ENCODE data around the gene FREY1.
"Not testable (repeated sequence)": the region's sequence is repeated elsewhere in the genome, so short reads cannot be mapped to it uniquely, and the experiment has no call there.

FREY1 gene

DNA sequence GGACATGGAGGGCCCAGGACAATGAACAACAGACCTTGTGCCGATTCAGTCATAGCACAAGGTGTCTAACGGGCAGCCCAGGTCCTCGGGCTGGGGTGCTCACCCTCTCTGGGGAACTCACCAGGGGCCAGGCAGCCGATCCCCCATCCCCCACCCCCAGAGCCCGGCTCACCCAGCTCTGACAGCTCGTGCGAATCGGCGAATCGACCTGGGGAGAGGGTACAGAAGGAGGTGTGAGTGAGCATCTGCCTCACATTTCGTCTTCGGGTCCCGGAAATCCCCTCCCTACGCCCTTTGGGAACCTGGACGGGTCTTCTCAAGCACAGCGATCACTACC lies 10.2 kb upstream of the FREY1 start:
- H3K4me3 ChIP-seq (ENCODE audit: low read depth, low read length), result peak overlapping the region; percentile 91

DNA sequence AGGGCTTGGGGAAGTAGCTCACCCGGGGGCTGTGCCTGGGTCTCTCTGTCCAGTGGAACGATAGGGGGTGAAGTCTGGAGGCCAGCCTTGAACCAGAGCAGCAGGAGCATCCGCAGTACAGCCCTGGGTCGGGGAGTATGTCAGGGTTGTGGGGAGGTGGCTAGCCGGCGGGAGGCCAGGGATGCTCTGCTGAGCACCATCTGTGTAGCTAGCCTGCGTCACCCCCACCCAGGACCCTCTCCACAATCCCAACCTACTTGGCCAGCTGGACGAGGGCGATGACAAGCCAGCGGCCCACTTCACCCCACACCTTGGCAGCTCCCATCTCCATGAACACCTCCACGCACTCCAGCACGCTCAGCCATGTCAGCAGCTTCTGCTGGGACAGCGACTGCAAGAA lies 8.4 kb upstream of the FREY1 start:
- no peak overlapping the region for H3K4me3 ChIP-seq (ENCODE audit: low read depth, low read length)

DNA sequence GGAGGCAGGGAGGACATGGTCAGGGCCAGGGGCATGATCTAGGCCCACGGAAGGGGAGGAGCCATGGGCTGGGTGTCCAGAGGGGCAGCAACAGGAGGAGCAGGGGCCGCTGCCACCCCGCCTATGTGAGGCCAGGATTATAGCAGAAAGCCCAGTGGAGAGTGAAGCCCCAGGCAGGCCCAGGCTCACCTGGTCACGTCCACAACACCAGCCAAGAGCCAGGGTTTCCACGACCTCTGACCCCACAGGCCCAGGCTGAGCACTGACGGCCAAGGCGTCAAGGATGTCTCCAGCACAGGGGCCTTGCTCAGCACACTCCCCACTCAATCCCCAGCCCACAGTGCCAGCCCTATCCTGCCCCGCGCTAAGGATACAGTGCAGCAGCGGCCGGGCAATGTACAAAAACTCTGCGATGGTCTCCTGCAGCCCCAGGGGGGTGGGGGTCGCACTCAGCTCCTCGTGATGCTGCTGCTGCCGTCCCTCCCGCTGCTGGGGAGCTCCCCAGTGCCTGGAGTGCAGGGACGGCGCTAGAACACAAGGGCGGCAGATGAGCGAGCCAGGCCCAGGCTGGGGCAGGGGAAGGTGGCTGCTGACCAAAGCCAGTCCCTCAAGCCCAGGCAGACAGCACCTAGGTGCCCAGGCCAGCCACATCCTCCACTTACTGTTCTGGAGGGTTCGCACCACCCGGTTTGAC lies 7.0 kb upstream of the FREY1 start:
- no peak overlapping the region for H3K4me3 ChIP-seq (ENCODE audit: low read depth, low read length)

DNA sequence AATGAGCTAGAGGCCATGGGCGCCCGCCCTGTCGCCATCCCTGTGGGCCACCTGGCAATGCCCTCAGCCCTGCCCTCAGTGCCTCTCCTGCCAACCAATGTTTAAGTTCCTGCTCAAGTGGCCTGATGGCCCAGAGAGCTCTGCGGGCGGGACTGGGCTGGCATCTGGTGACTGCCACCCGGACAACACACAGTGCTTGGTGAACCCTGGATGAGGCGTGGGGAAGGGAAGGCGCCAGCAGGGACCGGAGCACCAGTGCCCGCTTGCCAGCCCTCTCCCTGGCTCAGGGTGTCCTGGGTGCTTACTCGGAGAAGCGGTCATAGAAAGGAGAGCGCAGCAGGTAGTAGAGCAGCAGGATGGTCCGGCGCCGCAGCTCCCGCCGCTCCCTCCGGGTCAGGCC lies 6.4 kb upstream of the FREY1 start:
- H3K4me3 ChIP-seq (ENCODE audit: low read depth, low read length), result no peak overlapping the region

DNA sequence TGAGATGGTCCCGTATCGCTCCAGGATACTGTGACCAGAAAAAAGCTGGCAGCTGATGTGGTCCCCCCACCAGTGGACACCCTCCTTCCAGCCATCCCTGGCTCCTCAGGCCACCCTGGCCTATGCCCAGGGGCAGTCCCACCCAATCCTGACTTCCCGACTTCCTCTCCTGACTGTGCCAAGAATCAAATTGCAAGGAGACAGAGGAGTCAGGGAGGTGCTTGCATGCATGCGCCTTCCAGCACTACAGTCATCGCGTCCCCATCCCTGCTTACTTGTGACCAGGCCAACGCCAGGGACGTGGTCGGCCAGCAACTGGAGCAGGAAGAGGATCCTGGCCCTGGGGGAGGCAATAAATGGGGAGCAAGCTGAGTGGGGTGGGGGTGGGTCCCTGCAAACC lies 3.6 kb upstream of the FREY1 start:
- H3K4me3 ChIP-seq (ENCODE audit: low read depth, low read length), result no peak overlapping the region

DNA sequence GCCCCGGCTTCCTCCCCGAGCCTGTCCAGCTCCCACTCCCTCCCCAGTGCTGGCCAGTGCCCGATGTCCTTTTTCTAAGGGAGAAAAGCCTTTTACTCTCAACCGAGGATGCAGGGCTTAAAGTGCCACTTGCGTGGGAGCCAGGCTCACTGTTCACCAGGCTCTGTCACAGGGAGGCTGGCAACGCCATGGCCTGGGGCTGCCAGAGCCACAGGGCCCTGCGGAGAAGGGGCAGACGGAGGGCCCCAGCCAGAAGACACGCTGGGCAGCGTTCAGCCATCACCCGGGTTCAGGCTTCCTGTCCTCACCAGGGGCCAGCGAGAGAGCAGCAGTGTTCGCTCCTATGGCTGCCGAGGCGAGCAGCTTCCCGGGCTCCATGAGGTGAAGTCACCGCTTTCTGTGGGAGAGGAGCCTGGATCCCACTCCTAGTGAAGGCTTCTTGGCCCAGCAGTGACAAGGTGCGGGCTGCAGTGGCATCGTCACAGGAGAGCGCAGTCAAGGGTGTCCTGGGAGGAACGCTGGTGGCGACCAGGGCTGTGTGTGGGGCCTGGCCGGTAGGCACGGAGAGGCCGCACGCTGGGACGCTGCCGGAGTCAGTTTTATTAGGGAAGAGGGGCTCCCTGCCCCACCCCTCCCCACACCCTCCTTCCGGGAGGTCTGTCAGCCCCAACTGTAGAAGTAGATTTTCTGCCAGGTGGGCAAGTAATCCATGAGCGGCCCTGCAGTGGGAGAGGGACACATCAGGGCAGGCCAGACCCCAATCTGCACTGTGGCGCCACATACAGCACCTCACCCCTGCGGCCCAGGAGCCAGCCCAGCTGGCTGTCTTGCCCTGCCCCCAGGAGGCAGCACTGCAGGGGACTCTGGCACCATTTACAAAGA lies 2.8 kb upstream of the FREY1 start:
- H3K4me3 ChIP-seq (ENCODE audit: low read depth, low read length), result no peak overlapping the region

DNA sequence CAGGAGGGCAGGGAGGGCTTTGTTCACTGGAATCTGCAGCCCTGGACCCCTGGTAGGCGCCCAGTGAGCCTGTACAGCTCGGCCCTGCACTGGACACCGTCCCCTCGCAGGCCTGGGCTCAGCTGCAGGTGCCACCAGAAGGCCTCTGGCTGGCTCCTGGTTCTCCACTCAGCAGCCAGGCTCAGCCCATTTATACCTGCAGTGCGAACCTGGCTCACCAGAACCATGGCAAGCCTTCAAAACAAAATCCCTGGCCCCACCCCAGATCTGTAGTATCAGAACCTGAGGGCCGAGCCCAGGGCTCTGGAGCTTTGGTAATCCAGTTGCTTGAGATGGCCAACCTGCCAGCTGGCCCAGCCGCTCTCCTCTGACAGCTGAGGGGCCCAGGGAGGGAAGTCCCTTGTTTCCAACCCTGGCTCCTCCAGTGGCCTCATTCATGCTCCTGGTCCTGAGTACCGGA lies 870 bp upstream of the FREY1 start:
- H3K4me3 ChIP-seq (ENCODE audit: low read depth, low read length), result no peak overlapping the region

DNA sequence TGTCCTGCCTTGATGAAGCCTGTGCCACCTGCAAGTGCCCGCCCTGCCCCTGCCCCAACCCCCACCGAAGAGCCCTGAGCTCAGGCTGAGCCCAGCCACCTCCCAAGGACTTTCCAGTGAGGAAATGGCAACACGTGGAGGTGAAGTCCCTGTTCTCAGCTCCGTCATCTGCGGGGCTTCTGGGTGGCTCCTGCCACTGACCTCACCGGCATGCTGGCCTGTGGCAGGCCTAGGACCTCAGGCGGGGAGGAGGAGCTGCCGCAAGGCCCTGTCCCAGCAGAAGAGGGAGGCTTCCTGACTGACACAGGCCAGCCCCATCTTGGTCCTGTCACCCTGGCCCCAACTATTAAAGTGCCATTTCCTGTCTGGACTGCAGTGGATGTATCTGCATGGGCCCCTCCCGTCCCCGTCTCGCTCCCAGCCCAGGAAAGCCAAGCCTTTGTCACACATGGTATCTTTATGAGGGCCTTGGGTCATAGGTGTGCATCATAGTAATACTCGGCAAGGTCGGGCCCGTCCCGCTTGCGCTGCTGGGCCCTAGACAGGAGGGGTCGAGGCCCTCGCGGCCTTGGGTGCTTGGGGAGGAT lies 882 bp downstream of the FREY1 start:
- H3K4me3 ChIP-seq (ENCODE audit: low read depth, low read length), result no peak overlapping the region

DNA sequence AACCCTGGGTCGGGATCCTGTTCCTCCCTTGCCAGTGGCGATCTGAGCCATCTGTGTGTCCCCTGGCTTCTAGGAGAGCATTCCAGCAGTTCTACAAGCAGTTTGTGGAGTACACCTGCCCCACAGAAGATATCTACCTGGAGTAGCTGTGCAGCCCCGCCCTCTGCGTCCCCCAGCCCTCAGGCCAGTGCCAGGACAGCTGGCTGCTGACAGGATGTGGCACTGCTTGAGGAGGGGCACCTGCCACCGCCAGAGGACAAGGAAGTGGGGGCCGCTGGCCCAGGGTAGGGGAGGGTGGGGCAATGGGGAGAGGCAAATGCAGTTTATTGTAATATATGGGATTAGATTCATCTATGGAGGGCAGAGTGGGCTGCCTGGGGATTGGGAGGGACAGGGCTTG lies 1.5 kb downstream of the FREY1 start:
- not testable (repeated sequence) for H3K4me3 ChIP-seq (ENCODE audit: low read depth, low read length)

DNA sequence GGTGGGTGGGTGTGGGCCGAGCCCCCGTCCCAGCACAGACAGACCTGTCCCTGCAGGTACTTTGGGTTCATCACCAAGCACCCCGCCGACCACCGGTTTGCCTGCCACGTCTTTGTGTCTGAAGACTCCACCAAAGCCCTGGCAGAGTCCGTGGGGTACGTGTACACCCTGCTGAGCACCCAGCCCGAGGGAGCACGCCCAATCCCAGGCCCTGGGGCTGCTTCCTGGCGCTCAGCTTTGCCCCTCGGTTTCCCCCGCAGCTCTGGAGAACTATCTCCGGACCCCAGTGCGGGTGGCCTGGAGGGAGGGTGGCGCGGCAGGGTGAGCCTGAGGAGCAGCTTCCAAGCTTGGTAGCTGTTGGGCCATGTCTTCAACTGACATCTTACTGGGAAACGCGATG lies 2.0 kb downstream of the FREY1 start:
- no peak overlapping the region for H3K4me3 ChIP-seq (ENCODE audit: low read depth, low read length)

DNA sequence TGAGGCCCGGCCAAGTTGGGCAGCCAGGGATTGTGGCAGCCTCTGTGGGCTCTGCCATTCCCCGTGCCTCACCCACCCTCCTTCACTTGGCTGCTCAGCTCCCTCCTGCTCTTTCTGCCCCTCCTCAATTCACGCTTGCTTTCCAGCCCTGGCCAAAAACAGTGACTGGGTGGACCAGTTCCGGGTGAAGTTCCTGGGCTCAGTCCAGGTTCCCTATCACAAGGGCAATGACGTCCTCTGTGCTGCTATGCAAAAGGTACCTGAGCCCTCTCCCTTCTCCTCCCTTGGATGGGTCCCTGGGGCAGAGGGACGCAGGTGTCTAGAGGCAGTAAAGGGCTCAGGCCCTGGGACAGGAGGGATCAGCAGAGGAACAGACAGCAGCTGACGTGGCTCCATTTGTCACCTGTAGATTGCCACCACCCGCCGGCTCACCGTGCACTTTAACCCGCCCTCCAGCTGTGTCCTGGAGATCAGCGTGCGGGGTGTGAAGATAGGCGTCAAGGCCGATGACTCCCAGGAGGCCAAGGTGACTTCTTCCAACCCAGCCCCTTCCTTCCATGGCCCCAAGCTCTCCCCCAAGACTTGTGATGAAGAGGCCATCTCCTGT lies 2.7 kb downstream of the FREY1 start:
- H3K4me3 ChIP-seq (ENCODE audit: low read depth, low read length), result no peak overlapping the region

DNA sequence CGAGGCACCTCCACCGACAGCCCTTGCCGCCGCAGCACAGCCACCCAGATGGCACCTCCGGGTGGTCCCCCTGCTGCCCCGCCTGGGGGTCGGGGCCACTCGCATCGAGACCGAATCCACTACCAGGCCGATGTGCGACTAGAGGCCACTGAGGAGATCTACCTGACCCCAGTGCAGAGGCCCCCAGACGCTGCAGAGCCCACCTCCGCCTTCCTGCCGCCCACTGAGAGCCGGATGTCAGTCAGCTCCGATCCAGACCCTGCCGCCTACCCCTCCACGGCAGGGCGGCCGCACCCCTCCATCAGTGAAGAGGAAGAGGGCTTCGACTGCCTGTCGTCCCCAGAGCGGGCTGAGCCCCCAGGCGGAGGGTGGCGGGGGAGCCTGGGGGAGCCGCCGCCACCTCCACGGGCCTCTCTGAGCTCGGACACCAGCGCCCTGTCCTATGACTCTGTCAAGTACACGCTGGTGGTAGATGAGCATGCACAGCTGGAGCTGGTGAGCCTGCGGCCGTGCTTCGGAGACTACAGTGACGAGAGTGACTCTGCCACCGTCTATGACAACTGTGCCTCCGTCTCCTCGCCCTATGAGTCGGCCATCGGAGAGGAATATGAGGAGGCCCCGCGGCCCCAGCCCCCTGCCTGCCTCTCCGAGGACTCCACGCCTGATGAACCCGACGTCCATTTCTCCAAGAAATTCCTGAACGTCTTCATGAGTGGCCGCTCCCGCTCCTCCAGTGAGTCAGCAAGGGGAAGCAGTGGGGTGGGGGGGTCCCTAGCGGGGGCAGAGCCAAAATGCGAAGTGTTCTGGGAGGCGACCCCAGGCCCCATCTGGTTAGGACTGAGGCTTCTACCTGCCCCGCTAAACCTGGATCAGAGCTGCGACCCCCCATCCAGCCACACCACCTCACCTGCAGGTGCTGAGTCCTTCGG lies 4.4 kb downstream of the FREY1 start:
- H3K4me3 ChIP-seq (ENCODE audit: low read depth, low read length), result no peak overlapping the region

DNA sequence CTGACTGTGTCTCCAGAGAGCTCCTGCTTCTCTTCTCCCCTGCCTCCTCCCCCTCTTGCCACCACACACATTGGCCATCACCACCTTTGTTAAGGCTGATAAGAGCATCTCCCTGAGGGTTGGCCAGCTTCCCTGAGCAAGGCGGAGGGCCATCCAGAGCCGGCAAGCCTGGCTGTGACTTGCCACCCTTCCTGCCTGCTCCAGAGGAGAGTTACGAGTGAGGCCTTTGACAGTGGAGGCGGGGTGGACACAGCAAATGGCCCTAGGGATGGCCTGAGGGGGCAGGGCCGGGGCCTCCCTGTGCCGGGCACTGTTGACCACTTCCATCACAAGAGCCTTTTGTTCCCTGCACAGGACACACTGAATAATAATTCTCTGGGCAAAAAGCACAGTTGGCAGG lies 5.4 kb downstream of the FREY1 start:
- H3K4me3 ChIP-seq (ENCODE audit: low read depth, low read length), result no peak overlapping the region

DNA sequence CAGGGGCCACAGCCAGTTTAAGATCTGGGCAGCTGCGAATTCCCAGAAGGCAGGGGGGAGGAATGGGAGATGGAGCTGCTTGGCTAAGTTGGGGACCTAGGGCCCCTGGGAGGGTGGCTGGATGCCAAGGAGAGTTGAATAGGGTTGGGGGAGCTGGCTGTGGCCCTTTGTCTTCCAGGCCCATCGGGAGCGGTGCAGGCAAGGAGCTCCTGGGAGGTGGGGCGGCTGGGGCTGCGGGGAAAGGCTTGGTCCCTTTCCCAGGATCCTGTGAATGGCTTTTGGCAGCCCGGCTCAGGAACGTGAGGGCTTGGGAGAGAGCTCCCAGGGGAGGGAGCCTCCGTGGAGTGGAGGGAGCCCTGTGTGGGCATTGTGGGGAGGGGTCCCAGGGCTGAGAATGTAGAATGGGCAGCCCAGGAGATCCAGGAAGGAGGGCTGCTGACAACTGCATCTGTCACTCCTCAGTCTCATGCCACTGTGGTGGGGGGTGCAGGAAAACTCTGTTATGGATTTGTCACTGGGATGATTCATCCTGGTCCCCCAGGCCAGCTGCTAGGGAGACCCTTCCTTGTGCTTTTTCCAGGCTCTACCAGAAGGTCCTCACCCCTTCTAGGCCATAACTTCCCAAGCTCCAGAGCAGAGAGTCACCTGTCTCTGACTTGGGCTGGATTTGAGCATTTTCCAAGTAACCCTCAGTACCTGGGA lies 6.0 kb downstream of the FREY1 start:
- H3K4me3 ChIP-seq (ENCODE audit: low read depth, low read length), result peak overlapping the region; percentile 24

DNA sequence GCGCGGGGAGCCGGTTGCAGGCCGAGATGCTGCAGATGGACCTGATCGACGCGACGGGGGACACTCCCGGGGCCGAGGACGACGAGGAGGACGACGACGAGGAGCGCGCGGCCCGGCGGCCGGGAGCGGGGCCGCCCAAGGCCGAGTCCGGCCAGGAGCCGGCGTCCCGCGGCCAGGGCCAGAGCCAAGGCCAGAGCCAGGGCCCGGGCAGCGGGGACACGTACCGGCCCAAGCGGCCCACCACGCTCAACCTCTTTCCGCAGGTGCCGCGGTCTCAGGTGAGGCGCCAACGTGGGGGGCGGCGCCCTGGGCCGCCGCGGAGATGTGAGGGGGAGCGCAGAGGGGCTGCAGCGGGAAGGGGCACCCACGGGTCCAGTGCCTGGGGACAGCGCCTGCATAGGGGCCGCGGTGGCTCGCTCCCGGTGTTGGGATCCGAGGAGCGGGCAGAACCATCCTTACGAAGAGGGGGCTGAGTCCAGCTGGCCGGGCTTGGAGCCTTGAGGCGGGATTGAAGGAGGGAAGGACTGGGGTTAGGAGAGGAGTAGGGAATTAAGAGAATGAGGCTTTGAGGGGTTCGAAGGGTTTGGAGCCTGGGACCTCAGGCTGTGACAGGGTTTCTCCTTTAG lies 6.8 kb downstream of the FREY1 start:
- peak overlapping the region; percentile 24 for H3K4me3 ChIP-seq (ENCODE audit: low read depth, low read length)

DNA sequence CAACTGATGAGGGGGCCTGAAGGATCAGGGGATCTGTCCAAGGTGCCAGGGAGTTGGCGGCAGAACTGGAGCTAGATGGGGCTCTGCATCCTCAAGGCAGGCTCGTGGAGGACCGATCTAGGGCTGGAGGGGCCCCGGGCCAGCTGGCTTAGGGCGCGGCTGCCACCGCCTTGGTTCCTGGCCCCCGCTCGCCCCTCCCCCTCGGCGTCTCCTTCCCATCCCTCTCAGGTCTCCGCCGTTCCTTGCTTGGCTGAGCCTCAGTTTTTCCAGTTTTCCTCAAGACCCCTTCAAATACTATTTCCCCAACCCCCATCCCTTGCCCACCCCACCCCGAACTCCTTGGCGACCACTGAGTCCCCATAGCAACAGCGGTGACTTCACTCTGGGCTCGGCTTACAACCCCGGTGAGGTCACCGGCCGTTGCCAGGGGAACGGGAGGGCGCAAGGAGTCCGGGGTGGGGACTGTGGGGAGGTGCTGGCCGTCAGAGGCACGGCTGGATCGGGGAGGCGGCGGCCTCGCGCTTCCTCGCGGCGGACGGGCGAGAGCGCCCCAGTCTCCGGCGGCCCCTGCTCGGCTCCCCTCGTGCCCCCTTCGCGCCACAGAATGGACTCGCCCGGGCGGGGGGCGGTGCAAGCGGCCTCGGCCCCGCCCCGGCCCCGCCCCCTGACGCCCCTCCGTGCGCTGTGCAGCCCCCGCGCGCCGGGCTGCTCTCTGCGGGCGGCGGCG lies 7.5 kb downstream of the FREY1 start:
- peak overlapping the region; percentile 48 for H3K4me3 ChIP-seq (ENCODE audit: low read depth, low read length)

DNA sequence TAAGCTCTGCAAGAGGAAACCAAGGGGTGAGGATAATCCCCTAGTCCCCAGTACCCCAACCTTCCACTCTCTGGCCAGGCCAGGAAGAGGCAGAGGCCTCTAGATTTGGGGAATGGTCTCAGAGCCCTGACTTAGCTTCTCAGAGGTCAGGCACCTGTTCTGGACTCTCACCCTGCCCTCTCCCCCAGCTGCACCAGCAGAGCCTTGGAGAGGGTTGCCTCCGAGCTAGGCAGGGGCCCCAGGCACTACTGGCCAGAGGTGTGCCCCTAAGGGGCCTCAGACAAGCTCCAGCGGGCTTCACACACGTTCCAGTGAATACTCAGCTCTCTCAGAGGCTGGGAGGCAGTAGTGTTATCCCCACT lies 8.0 kb downstream of the FREY1 start:
- H3K4me3 ChIP-seq (ENCODE audit: low read depth, low read length), result no peak overlapping the region

DNA sequence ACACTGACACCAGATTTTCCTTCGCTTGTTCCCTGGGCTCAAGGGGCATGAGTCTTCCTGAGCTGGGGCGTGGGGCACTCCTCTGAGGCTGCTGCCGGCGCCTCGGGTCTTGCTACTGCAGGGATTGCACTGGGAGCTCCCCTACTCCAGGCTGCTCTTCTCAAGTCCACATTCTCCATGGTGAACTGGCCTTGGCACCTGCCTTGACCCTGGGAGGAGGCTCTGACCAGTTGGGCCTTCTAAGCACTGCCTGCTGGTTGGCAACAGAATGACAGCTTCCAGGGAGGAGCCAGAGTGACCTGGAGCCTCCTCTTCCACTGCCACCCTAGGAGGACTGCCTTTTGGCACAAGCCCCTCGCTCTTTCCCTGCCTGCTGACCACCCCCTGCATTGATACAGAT lies 9.5 kb downstream of the FREY1 start:
- H3K4me3 ChIP-seq (ENCODE audit: low read depth, low read length), result no peak overlapping the region

DNA sequence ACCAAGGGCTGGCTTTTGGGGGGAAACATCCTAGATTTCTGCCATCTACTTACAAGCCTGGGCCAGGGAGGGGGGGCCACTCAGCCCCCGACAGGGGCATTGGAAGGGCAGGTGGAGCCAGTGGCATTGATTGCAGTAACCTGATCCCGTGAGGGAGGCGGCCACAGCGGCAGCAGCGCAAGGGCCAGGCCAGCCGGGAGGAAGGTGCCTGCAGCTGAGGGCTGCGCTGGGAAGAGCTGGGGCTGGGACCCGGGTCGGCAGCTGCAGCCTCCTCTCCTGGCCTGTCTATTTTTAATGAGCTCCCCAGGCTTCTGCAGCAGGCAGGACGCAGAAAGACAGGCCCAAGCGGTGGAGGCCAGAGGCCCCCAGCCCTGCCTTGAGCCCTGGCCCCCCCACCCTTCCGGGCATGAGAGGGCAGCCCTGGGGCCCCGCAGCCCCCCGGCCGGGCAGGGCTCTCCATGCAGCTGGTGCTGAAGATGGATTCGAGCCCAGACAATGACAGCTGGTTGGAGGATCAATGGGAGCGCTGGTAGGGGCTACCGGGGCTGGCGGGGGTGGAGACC lies 10.6 kb downstream of the FREY1 start:
- H3K4me3 ChIP-seq (ENCODE audit: low read depth, low read length), result no peak overlapping the region

All from iPS-11a (cell line).